Cardiac fibroblast (primary cell): ENCODE measurements around the gene TTC27.
"Not testable (repeated sequence)": the region's sequence is repeated elsewhere in the genome, so short reads cannot be mapped to it uniquely, and the experiment has no call there.

ENCODE experiments used
- DNase-seq, 2 donors: peaks; one replicate each; pipeline versions ENCODE4 v3.0.0 to v3.0.0-alpha.2; 2010; ENCODE audit warnings: low read depth in 2 of 2
- H3K4me3 ChIP-seq, 2 donors: replicated peaks in 1 of 2; 1 replicate in 1 of 2; 2 replicates in 1 of 2; pipeline ENCODE4 v1.5.1; 2011; ENCODE audit warnings: low read depth in 2 of 2, low read length in 2 of 2, mild to moderate bottlenecking in 2 of 2, moderate library complexity in 1 of 2
- CTCF ChIP-seq: IDR thresholded peaks from one replicate; pipeline ENCODE4 v1.5.1; 2011; ENCODE audit warnings: low read depth, mild to moderate bottlenecking, low read length, inconsistent platforms

TTC27 gene

GRCh38 chr2:32865399-32866068 is 237.7 kb downstream of the TTC27 start:
- TF ChIP-seq CTCF: no peak
- H3K4me3 ChIP-seq: no peak overlapping the region
- DNase-seq: peak; percentile 66 to 94

- DNase-seq, H3K4me3 ChIP-seq: not testable (repeated sequence)
Measured at GRCh38 chr2:32866462-32866861, 238.6 kb downstream of the TTC27 start.
